ENCODE measurements around the gene EPHA10.

GRCh38 chr1:37795340-37796125 is 30.6 kb upstream of the EPHA10 start:
- TF ChIP-seq POLR2AphosphoS5 (IDR thresholded peaks at IDR 0.05; ENCODE audit: borderline replicate concordance, low read depth, low read length): no peak
- TF ChIP-seq EZH2 (IDR thresholded peaks at IDR 0.05): no peak
- TF ChIP-seq FOXP2 (optimal IDR thresholded peaks at IDR 0.05; ENCODE audit: control extremely low read depth, extremely low read length, insufficient read depth): no peak
